Fibroblast of skin of right biceps (primary cell): ENCODE data around the gene TMEM50A.
"Not testable (repeated sequence)": the region's sequence is repeated elsewhere in the genome, so short reads cannot be mapped to it uniquely, and the experiment has no call there.

Source experiments
- DNase-seq: peaks from one replicate; pipeline ENCODE4 v3.0.0-alpha.2; 2013

Gene TMEM50A

DNA sequence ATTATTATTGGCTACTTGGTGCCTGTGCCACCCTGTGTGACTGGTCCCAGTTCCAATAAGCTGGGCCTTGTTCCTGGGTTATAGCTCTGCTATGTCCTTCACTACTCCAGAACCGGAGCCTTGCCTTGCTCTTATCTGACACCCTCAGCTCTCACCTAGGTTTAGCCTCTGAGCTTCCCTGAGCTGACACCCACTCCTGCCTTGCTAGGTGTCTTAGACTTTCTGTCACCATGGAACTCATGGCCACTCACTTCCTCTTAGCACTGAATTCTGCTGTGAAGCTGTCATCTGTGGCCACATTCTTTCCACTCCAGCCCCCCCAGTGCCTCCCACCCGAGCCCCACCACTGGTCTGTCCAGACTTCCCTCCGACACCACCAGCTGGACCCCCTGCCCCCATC is 51.6 kb downstream of the TMEM50A start:
- not testable (repeated sequence) for DNase-seq

DNA sequence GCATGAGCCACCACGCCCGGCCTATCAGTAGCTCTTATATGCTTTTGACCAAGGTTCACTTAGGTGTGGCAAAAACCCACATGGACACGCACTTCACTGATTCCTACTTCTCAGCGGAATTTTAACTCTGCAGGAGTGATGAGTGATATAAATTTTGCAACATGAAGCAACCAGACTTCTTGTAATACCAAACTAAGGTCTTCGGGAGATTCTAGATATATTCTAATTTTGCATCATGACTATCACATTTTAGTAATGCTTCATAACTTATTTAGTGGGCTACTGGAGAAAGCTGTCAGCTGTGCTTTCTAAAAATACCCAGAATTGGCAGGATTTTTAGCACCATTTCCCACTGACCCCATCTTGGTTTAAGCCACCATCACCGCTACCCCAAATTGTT is 54.7 kb downstream of the TMEM50A start:
- peak; percentile 56 for DNase-seq

DNA sequence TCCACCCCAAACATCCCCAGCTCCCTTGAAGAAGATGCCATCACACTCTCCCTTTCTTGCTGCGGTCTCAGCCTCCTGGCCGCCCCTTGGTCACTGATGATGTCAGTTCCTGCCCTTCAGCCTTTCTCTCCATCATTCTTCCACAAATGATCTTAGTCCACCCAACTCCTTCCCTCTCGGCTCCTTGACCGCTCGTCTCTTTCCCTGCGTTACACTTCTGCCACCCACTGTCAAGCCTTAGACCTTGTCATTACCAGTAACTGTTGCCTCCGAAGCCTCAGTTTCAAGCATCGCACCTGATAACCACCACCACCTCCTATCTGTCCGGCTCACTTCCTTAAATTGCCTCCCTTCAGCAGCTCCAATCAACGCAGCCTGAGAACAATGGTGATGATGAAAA is 59.4 kb downstream of the TMEM50A start:
- DNase-seq = not testable (repeated sequence)

DNA sequence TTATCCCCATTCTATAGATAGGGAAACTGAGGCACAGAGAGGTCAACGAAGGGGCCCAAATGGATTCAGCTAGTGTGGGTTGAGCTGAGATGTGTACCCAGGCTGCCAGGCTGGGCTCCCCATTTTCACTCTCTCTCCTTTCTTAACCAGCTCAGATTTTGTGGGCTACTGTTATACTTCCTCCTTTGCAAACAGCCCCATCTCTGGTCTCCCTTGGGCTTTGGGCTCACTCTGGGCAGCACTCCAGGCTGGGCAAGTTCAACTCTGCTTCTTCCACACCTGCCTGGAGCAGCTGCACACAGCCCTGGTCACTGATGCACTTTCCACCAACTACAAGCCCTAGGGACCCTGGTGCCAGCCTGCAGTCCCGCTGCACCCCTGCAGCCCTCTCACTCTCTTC is 59.9 kb downstream of the TMEM50A start:
- DNase-seq = not testable (repeated sequence)

DNA sequence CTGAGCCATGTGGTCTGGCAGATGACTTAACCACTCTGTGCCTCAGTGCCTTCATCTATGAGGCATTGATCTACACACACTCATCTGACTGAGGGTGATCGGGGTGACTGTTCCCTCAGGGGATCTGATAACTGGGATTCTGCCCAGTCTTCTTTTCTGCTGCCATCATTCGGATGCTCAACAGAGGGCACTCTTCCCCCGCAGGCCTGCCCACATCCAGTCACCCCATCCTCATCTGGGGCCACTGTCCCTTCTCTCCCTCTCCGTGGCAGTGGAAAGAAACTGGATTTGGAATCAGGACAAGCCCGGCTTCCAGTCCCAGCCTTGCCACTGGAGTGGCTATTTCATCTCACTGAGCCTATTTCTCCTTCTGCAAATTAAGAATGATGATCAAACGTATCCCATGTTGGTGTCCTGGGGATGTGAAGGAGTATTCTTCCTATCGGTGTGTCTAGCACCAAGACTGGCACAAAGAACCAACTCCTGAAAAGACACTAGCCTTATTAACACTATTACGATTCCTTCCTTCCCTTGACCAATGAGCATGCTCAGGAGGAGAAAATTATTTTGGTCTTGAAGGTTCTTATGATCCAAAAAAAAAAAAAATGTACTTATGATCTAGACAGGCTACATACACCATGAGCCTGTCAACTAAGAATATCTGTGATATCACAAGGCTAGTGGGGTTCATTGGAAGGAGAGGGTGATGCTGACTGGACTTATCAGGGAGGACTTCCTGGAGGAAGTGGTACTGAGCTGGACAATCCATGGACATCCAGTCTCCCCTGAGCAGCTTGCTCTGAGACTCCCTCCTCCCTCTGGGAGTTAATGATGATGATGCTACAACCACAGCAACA is 65.0 kb downstream of the TMEM50A start:
- DNase-seq = not testable (repeated sequence)

DNA sequence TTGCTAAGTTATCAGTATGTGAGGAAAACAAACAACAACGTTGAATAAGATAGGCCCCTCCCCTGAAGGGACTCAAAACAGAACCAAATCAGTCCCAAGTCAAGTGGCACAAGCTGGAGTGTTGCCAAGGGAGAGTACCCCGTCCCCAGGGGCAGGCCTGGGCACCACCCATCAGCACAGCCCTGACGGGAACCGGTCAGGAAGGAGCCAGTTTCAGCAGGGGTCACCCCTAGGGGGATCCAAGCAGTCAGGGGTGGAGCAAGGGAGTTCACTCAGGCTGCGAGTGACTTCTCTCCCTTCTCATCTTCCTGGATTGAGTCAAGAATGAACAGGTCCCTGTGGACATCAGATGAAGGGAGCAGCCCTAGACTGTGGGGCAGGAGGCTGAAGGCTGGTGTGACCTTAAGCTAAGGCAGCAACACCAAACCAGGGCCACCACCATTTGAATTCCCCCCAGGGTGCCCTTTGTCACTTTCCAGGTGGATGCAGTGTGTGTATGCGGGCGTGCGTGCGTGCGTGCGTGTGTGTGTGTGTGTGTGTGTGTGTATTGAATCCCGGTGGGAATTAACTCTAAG is 67.7 kb downstream of the TMEM50A start:
- not testable (repeated sequence) for DNase-seq

DNA sequence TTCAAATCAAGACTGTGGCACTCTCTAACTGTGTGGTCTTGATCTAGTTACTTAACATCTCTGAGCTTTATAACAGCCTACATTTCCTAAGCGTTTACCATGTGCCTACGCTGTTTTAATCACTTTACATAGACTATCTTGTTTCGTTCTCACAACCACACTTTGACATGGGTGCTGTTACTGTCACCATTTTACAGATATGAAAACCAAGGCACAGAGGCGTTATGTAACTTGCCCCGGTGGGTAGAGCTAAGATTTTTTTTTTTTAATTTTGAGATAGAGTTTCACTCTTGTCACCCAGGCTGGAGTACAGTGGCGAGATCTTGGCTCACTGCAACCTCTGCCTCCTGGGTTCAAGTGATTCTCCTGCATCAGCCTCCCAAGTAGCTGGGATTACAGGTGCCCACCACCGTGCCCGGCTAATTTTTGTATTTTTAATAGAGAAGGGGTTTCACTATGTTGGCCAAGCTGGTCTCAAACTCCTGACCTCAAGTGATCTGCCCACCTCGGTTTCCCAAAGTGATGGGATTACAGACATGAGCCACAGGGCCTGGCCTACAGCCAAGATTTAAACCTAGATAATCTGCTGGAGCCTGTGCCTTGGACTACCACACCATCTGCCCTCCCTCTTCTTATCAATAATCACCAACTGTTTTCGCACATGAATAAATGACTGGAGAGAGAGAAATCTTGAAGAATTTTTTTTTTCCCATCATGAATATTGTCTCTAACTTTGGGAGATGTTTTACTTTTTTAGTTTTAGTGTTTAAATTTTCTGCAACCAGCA is 71.7 kb downstream of the TMEM50A start:
- not testable (repeated sequence) for DNase-seq
